DND-41 (cell line): ENCODE data around the gene KCNA1.

ENCODE experiments used
- EZH2 ChIP-seq: IDR thresholded peaks from 3 replicates; pipeline ENCODE4 v1.6.1; 2012; ENCODE audit warnings: borderline replicate concordance, low read depth, mild to moderate bottlenecking, moderate library complexity, low read length, inconsistent platforms; ENCODE audit not compliant: severe bottlenecking
- TF ChIP-seq, protein P1 (sequence below): IDR thresholded peaks from 2 replicates; pipeline ENCODE4 v1.5.1; 2012; ENCODE audit warnings: borderline replicate concordance, low read length, moderate library complexity, mild to moderate bottlenecking; ENCODE audit not compliant: poor library complexity, severe bottlenecking; ENCODE audit errors: extremely low read depth

DNA sequence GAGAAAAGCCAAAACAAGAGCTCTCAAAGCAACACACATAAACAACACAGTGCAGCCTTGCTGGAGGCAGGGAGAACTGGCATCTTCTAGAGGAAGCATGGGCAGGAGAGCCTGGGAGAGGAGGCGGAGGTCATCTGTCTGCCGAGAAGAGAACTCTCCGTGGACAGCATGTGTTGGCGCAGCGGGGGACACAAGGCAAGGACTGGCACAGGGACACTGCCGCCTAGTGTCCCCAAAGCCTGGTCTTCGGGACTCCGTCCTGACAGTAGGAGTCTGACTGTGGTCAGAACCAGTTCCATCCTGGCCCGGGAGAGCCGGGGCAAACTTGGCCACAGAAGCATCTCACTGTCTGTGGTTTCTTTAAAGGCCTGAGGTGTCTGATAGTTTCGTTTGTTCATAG, 47.3 kb downstream of the KCNA1 start:
- TF ChIP-seq, protein P1, sequence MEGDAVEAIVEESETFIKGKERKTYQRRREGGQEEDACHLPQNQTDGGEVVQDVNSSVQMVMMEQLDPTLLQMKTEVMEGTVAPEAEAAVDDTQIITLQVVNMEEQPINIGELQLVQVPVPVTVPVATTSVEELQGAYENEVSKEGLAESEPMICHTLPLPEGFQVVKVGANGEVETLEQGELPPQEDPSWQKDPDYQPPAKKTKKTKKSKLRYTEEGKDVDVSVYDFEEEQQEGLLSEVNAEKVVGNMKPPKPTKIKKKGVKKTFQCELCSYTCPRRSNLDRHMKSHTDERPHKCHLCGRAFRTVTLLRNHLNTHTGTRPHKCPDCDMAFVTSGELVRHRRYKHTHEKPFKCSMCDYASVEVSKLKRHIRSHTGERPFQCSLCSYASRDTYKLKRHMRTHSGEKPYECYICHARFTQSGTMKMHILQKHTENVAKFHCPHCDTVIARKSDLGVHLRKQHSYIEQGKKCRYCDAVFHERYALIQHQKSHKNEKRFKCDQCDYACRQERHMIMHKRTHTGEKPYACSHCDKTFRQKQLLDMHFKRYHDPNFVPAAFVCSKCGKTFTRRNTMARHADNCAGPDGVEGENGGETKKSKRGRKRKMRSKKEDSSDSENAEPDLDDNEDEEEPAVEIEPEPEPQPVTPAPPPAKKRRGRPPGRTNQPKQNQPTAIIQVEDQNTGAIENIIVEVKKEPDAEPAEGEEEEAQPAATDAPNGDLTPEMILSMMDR = no peak
- TF ChIP-seq EZH2 = no peak
